ENCODE data around the gene MS4A18.

The MS4A18 gene

DNA sequence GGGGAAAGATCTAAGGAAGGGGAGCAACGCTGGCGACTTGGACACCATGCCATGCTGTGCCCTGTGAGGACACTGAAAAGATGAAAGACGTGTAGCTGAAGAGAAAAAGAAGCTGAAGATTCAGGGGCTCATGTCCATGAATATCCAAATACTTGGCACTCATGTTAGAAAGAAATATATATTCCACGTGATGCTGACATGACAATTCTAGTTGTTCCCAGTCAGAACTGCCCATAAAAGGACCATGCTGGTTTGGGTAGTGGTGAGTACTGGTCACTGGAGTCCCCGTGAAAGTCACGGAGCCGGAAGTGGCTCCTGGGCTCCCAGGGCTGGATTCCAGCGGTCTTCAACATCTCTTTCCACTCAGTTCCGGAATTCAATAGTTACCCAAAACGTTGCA, 42.0 kb downstream of the MS4A18 start:
- DNase-seq (ENCODE audit: low read depth in 2 of 2) = no peak

DNA sequence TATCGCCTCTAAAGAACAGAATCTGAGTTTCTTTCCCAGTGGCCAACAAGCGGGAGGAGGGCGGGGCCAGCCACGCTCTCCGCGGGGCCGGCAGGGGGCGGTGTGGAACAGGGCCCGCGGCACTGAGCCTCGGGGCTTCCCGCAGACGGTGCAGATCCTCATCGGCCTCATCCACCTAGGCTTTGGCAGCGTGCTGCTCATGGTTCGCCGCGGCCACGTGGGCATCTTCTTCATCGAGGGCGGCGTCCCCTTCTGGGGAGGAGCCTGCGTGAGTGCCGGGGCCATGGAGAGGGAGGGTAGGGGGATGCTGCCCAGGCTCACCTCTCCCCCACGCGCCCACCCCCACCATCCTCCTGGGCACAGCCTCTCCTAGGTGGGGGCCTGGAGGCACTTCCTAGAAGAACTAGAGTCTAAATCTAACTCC, 42.9 kb downstream of the MS4A18 start:
- DNase-seq (ENCODE audit: low read depth in 2 of 2) = peak in 1 of 2 donors; percentile 14

DNA sequence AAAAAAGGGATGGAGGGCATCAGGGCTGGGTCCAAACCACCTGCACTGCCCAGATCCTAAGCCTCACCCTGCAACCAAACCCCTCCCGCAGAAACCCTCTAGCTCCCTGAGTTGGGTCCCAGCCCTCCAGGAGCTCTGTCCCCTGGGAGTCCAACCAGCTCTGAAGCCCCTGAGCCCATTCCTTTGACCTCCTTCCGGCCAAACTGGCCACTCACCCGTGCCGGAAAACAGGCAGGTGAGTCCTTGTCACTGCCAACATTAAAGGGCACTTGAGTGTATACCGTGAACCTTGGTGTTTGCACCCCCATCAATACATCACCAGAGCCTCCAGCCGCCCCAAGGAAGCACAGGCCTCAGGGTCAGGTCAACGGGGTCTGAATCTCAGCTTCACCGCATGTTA, 43.7 kb downstream of the MS4A18 start:
- DNase-seq (ENCODE audit: low read depth in 2 of 2) = no peak

DNA sequence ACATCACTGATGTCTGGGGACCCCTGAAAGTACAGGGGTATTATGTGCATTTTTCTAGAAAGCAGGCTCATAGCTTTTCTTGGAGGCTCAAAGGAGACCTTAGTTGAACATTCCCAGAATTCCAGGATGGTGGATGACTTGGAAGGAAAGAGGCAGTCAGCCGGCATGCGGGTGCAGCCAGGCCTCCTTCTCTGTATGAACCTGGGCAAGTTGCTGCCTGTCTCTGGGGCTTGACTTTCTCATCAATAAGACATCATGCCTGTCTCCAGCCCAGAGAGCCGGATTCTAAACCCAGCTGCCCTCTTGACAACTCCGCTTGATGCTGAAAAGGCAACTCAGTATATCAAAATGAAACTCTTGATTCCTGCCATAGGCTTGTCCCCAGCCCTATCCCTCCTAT, 44.8 kb downstream of the MS4A18 start:
- DNase-seq (ENCODE audit: low read depth in 2 of 2) = no peak

DNA sequence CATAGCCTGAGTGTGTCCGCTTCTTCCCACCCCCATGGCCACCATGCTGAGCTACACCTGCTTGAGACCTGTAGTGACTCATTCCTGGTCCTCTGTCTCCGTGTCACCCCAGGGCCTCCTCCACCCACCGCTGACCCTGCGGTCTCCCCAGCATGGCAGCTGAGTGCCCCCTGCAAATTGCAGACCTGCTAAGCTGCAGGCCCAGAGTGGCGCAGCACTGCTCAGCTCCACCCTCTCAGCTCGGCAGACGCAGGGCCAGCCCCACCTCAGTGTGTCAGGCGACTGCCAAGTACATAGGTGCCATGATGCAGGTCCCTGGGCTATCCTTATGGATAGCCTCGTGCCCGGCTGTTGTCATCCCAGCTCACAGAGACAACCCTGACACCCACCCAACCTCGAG, 45.3 kb downstream of the MS4A18 start:
- DNase-seq (ENCODE audit: low read depth in 2 of 2) = no peak

DNA sequence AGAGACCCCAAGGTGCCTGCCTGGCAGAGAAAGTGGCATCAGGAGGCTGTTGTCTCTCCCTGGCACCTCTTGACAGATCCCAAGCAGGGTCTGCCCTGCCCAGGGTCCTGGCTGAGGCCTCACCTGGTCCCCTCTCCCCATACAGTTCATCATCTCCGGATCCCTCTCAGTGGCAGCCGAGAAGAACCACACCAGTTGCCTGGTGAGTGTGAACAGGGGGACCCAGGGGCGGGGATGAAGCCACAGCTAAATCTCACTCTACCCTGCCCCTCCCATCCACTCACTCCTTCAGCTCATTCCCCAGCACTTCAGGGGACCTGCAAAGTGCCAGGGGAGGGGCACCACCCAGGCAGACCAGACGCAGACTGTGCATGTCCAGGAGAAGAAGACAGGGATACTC, 46.6 kb downstream of the MS4A18 start:
- no peak for DNase-seq (ENCODE audit: low read depth in 2 of 2)

DNA sequence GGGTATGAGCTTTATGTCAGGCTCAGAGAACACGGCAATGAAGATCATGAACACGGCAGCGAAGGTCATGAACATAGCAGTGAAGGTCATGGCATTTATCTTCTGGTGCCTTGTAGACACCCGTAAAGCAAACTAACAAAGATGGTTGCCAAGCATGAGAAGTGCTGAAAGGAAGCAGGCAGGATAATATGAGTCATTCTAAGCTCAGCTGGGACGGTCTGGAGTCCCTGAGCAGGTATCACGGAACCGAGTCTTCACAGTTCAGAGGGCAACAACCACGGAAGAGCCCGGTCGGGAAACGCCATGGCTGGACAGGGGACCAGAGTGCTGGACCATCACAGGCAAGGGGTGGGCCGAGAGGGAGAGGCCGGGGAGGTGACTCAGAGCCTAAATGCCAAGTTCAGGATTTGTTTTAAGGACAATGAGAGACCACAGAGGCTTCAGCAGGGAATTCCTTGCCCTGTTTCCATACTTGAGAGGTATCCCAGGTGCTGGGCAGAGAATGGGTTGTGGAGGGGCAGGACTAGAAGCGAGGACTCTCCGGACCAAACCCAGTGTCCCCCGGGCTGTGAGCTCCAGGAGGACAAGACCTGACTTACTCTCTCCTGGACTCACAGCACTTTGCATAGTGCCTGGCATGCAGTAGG, 47.5 kb downstream of the MS4A18 start:
- no peak for DNase-seq (ENCODE audit: low read depth in 2 of 2)

DNA sequence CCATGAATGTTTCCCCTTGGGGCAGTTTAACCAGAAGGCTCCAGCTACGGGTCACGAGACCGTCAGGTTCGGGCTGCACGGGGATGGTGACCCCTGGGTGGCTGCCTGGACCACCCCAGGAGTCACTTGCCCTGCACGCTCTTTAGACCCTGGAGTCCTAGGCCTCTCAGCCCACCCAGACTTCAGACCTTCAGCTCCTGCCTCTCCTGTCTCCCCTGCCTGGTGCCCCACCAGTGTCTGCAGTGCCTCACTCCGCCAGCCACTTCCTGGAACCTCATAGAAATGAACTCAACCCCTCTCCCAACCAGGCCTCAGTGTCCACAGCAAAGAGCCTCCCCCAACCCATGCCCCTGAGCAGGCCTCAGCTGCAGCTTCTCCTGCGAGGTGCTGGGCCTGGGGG, 48.1 kb downstream of the MS4A18 start:
- DNase-seq (ENCODE audit: low read depth in 2 of 2) = no peak

DNA sequence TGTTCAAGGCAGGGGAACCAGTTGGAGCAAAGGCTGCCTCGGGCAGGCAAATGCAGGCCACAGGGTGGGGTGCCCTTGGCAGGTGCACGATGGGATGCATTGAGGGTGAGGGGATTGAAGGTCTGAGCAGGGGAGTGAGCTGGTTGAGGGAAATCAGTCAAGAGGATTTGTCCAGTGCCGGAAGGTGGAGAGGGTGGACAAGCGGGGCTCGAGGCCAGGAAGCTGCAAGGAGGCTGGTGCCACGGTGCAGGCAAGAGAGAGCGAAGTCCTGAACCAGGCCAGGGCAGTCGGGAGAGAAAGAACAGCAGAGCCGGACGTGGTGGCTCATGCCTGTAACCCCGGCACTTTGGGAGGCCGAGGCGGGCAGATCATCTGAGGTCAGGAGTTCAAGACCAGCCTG, 50.2 kb downstream of the MS4A18 start:
- DNase-seq (ENCODE audit: low read depth in 2 of 2) = no peak

DNA sequence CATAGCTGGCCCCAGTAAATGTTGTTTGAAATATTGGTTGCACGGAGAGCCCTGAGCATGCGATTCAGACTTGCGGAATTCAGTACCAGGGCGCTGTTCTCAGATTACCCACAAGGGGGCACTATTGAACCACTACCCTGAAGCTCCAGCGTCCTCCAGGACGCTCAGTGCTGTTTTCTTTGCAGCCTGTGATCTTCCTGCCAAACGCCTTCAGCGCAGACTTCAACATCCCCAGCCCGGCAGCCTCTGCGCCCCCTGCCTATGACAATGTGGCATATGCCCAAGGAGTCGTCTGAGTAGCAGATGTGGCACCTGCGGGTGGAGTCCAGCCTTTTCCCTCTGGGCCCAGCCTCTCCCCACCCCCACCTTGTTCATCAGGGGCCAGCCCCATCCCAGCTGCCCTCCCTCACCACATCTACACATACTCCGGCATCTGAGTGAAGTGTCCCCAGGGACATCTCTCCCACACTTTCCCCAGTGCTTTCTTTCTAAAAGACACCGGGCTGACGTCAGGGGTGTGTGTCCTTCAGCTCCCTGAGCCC, 51.0 kb downstream of the MS4A18 start:
- DNase-seq (ENCODE audit: low read depth in 2 of 2) = peak; percentile 42 to 81

DNA sequence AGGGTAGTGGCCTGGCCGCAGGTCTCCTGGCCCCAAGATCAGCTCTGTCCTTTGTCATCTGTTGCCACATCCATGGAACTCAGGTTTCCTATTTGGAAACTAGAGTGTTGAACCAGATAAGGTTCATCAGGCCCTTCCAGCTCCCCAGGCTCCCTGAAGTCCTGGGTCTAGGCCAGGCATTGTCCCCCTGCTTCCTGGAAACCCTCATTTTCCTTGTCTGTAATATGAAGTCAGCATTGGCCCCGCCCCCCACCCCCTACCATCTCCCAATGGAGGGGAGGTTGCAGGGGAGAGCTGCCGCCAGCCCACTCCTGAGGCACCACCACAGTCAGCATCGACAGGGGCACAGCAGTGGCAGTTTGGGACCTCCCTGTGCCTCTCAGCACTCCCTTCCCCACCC, 51.6 kb downstream of the MS4A18 start:
- DNase-seq (ENCODE audit: low read depth in 2 of 2) = no peak

DNA sequence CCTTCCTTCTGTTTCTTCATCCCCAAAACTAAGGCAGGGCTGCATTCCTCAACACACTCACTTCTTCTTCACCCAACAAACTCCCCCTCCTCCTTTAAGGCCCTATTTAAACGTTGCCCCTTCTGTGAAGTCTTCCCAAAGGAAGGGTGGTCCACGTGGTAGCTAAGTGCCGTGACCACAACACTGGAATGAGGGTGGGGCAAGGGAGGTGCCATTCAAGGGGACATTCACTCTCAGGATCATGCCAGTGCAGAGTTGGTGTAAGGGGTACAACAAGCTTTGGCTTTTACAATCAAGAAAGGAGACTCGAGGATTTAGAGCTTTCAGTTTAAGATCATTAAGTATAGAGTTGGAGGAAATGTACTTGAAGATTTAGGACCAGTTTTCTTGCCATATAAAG, 52.6 kb downstream of the MS4A18 start:
- DNase-seq (ENCODE audit: low read depth in 2 of 2) = no peak

DNA sequence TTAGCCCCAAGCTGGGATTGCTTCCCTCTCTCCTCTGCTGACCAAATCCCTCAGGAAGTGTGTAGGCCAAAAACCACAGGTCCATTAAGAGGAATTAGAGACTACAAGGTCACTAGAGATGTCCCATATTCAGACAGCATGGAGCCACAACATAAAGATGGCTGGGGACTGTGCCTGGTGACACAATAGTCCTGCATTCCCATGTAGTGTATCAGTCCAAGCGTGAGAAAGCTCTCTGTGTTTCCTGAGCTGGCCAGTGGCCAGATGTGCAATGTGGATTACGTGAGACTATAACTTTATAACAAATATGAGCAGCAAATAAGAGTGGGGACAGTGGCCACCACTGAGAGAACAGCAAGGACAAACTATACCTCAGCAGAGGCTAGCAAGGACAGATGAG, 53.1 kb downstream of the MS4A18 start:
- no peak for DNase-seq (ENCODE audit: low read depth in 2 of 2)

DNA sequence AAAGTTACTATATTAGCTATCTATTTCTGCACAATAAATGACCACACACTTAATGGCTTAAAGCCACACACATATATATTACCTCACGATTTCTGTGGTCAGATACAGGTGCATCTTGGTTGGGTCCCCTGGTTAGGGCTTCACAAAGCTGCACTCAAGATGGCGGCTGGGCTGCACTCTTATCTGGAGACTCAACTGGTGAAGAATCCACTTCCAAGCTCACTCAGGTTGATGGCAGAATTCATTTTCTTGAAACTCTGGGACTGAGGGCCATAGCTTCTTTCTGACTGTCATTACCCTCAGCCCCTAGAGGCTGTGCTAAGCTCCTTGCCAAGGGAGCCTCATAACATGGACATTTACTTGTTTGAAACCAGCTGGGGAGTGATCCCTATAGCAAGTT, 55.5 kb downstream of the MS4A18 start:
- DNase-seq (ENCODE audit: low read depth in 2 of 2) = no peak

DNA sequence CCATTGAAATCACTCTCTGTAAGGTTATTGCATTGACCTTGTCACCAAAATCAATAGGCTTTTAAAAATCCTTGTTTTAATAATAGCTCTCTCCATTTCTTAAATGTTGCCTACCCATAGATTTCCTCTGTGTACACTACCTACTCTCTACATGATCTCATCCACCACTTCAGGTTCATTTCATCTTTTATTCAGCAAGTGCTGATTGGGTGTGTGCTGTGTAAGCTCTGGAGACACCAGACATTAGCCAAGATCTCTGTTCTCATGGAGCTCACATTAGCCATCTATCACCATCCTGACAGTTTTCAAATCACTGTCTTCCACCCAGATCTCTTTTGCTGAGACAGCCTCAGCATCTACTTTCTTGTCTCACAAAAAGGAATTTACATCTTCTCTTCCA, 56.3 kb downstream of the MS4A18 start:
- DNase-seq (ENCODE audit: low read depth in 2 of 2) = no peak

DNA sequence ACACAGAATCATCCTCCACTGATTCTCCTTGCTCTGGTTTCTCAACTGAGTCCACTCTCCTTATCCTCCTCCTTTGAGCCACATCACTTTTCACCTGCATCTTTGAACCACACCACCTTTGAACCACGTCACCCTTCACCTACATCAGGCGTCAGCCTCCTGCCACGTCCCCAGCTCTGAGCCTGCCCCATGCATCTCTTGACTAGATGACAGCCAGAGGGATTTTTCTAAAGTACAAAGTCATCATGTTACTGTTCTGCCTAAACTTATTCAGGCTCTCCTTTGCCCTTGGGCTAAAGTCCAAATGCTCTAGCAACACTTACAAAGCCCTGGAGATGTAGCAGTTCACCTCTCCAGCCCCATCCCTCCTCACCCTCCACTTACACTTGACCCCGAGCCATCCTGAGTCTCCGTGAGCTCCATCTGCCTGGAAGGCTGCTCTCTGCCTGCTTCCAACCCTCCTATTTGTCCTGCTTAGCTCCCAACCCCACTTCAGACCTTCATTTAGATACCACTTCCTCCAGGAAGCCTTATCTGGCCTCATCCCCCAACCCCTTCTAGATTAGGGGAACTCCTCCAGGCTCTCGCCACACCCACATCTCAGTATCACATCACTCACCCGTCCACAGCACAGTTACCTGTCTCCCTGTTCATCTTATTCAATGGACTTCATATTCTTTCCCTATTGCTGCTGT, 56.9 kb downstream of the MS4A18 start:
- no peak for DNase-seq (ENCODE audit: low read depth in 2 of 2)

DNA sequence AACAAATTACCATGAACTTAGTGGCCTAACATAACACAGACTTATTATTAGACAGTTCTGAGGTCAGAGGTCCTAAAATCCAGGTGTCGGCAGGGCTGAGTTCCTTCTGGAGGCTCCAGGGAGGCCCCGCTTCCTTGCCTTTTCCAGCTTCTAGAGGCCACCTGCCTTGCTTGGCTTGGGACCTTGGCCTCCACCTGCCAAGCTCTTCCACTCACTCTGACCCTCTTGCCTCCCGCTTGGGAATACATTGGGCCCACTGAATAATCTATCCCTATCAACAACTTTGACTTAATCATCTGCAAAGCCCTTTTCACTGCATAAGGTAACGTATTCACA, 57.4 kb downstream of the MS4A18 start:
- no peak for DNase-seq (ENCODE audit: low read depth in 2 of 2)

DNA sequence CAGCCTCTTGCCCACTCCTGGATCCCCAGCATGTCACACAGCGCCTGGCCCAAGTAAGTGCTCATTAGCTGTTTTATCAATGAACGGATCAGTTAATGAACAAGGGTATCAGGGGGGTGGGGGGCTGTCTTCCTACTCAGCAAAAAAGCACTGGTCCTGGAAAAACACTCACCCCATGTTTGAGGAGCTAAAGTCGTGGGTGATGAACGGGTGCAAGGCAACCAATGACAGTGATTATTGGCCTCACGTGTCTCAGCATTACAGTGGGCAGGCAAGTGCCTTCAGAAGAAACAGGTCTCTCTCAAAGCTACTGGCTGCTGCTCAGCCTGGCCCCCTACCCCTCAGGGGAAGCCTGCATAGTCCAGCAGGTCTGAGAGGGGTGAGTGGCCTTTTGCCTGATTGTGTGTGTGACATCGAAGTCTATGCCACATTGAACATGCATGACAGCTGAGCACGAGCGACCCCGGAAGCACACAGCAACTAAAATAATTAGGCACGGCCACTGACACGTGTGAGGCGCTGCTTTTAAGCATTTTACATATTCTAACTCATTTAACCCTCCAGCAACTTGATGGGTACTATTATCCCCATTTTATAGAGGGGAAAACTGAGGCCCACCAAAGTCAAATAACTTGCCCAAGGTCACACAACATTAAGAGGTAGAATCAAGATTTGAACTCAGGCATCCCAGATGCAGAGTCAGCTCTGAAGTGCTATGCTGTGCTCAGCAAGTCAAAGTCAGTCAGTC, 58.0 kb downstream of the MS4A18 start:
- DNase-seq (ENCODE audit: low read depth in 2 of 2) = no peak

DNA sequence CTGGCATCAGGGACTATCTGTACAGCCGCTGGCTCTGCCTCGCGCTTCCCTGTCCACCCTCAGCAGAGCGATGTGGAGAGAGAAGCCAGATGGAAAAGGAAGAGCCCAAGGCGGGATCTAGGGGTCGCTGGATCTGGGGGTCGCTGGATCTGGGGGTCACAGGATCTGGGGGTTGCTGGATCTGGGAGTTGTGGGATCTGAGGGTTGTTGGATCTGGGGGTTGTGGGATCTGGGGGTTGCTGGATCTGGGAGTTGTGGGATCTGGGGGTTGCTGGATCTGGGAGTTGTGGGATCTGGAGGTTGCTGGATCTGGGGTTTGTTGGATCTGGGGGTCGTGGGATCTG, 58.6 kb downstream of the MS4A18 start:
- no peak for DNase-seq (ENCODE audit: low read depth in 2 of 2)

DNA sequence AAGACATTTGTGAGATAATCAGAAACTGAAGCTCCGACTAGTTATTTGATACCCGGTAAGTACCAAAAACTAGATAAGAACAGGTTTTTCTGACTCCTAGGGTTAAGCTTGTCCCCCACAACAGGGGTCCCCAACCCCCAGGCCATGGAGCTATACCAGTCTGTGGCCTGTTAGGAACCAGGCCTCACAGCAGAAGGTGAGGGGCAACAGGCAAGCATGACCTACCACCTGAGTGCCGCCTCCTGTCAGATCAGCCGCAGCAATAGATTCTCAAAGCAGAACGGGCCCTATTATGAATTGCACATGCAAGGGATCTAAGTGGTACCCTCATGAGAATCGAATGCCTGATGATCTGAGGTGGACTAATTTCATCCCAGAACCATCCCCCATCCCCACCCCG, 59.4 kb downstream of the MS4A18 start:
- no peak for DNase-seq (ENCODE audit: low read depth in 2 of 2)

DNA sequence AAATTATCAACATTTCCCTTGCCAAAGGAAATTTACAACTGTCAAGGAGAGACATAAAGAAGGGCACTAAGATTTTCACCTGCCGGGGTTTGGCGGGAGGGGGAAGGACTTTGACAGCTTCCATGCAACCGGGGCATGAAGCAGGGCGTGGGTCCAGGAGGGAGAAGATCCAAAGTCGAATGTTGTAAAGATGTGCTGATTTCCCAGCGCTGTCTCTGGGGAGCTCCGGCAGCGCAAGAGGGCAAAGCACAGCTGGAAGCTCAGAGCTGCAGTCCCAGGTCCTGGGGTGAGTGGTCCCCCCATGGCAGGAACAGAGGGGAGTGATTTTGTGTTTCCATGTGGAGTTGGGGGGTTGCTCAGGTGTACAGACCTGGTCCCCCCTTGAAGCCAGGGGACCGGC, 60.6 kb downstream of the MS4A18 start, which contains the start of gene MS4A10:
MS4A10 (plus strand) TSS at position 198 of the 400 bp plus-strand sequence. CDS start 5,003 bp downstream, outside the sequence.
- DNase-seq (ENCODE audit: low read depth in 2 of 2) = no peak

DNA sequence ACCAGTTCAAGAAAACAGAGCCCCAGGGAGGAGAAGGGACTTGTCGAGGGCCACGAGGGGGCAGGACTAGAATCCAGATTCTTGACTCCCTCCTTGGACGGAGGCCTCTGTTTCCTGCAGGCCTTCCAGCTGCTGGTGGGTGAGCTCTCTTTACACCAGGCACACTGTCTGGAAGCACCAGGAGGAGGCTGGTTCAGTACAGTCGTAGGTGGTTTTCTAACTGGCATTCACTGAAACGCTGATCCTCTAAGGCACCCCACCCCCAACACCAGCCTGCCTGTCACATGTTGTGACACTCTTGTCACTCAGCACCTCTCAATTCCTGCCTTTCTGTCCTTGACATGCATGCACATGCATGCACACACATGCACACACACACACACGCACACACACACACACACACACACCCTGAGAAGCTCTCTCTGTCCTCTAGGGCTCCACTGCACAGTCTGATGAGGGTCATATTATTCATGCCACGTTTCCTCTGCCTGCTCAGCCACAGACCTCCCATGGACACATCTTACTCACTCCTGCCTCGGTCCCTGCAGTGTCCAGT, 61.4 kb downstream of the MS4A18 start:
- no peak for DNase-seq (ENCODE audit: low read depth in 2 of 2)
